ES-I3 (cell line): ENCODE results near the gene SYNPO2.
"Not testable (repeated sequence)": the region's sequence is repeated elsewhere in the genome, so short reads cannot be mapped to it uniquely, and the experiment has no call there.

Experiments used
- H3K36me3 ChIP-seq: 2 replicates; pipeline ENCODE4 v1.6.1; 2013; ENCODE audit warnings: mild to moderate bottlenecking, low read length, control low read depth, moderate library complexity; ENCODE audit not compliant: insufficient read depth
- H3K4me1 ChIP-seq: 2 replicates; pipeline ENCODE4 v1.6.1; 2013; ENCODE audit warnings: mild to moderate bottlenecking, control low read depth, low read length; ENCODE audit not compliant: insufficient read depth
- H3K9ac ChIP-seq: 2 replicates; pipeline ENCODE4 v1.6.1; 2013; ENCODE audit warnings: low read depth, mild to moderate bottlenecking, low read length, moderate library complexity
- H3K9me3 ChIP-seq: 2 replicates; pipeline ENCODE4 v1.6.1; 2013; ENCODE audit warnings: mild to moderate bottlenecking, low read length, moderate library complexity; ENCODE audit not compliant: control insufficient read depth, insufficient read depth

SYNPO2 gene

GRCh38 chr4:118997601-118998000 is 108.9 kb downstream of the SYNPO2 start:
- Histone ChIP-seq H3K9me3 (no peaks in the 10 kb centered on the region), H3K36me3 (no peaks in the 10 kb centered on the region), H3K9ac (no peak overlapping the region), H3K4me1 (peaks cover 12% of the 10 kb centered on the region)

- no peaks in the 10 kb centered on the region for H3K36me3 ChIP-seq
- H3K9ac ChIP-seq: no peak overlapping the region
- peaks cover 16% of the 10 kb centered on the region for H3K4me1 ChIP-seq
- no peaks in the 10 kb centered on the region for H3K9me3 ChIP-seq
These were observed 111.3 kb downstream of the SYNPO2 start for GRCh38 chr4:118999919-119000318.

GRCh38 chr4:119000400-119000799 is 111.7 kb downstream of the SYNPO2 start:
- Histone ChIP-seq H3K9ac (no peak overlapping the region), H3K4me1 (peaks cover 16% of the 10 kb centered on the region), H3K36me3 (no peaks in the 10 kb centered on the region), H3K9me3 (no peaks in the 10 kb centered on the region)

- Histone ChIP-seq H3K4me1 (peaks cover 16% of the 10 kb centered on the region), H3K9me3 (no peaks in the 10 kb centered on the region), H3K36me3 (no peaks in the 10 kb centered on the region), H3K9ac (no peak overlapping the region)
These were observed 113.8 kb downstream of the SYNPO2 start for GRCh38 chr4:119002476-119002875.

GRCh38 chr4:119003001-119003400 is 114.3 kb downstream of the SYNPO2 start:
- not testable (repeated sequence) for H3K9me3 ChIP-seq, H3K36me3 ChIP-seq, H3K9ac ChIP-seq
- H3K4me1 ChIP-seq: peaks cover 16% of the 10 kb centered on the region

GRCh38 chr4:119005928-119006460 is 117.3 kb downstream of the SYNPO2 start:
- Histone ChIP-seq H3K9me3 (no peaks in the 10 kb centered on the region), H3K4me1 (peaks cover 4% of the 10 kb centered on the region; the same call in 1 of the 2 replicates), H3K9ac (no peak overlapping the region), H3K36me3 (no peaks in the 10 kb centered on the region)

- Histone ChIP-seq H3K4me1 (peaks cover under 1% of the 10 kb centered on the region; the same call in 1 of the 2 replicates), H3K9ac (no peak overlapping the region), H3K36me3 (no peaks in the 10 kb centered on the region), H3K9me3 (no peaks in the 10 kb centered on the region)
These were observed 120.1 kb downstream of the SYNPO2 start for GRCh38 chr4:119008761-119009160.

GRCh38 chr4:119010221-119010620 is 121.6 kb downstream of the SYNPO2 start:
- H3K9ac ChIP-seq, H3K36me3 ChIP-seq, H3K9me3 ChIP-seq, H3K4me1 ChIP-seq: not testable (repeated sequence)

- H3K36me3 ChIP-seq: no peaks in the 10 kb centered on the region
- H3K9me3 ChIP-seq: no peaks in the 10 kb centered on the region
- no peaks in the 10 kb centered on the region for H3K4me1 ChIP-seq
- H3K9ac ChIP-seq: no peak overlapping the region
These were observed 122.4 kb downstream of the SYNPO2 start for GRCh38 chr4:119010909-119011606.

GRCh38 chr4:119011607-119011988 is 122.9 kb downstream of the SYNPO2 start:
- H3K4me1 ChIP-seq: no peaks in the 10 kb centered on the region
- H3K9ac ChIP-seq: no peak overlapping the region
- H3K9me3 ChIP-seq: no peaks in the 10 kb centered on the region
- H3K36me3 ChIP-seq: no peaks in the 10 kb centered on the region

- Histone ChIP-seq H3K36me3 (no peaks in the 10 kb centered on the region), H3K4me1 (no peaks in the 10 kb centered on the region), H3K9me3 (no peaks in the 10 kb centered on the region), H3K9ac (no peak overlapping the region)
These were observed 126.0 kb downstream of the SYNPO2 start for GRCh38 chr4:119014658-119015057.

- no peaks in the 10 kb centered on the region; the same call in 1 of the 2 replicates for H3K4me1 ChIP-seq
- H3K36me3 ChIP-seq: no peaks in the 10 kb centered on the region
- H3K9me3 ChIP-seq: no peaks in the 10 kb centered on the region
- H3K9ac ChIP-seq: no peak overlapping the region
These were observed 128.0 kb downstream of the SYNPO2 start for GRCh38 chr4:119016636-119017035.

- Histone ChIP-seq H3K9ac (no peak overlapping the region), H3K36me3 (no peaks in the 10 kb centered on the region), H3K9me3 (no peaks in the 10 kb centered on the region), H3K4me1 (no peaks in the 10 kb centered on the region; the same call in 1 of the 2 replicates)
These were observed 129.0 kb downstream of the SYNPO2 start for GRCh38 chr4:119017636-119018035.

GRCh38 chr4:119020158-119020557 is 131.5 kb downstream of the SYNPO2 start:
- Histone ChIP-seq H3K9me3 (no peaks in the 10 kb centered on the region), H3K4me1 (peaks cover 8% of the 10 kb centered on the region), H3K36me3 (no peaks in the 10 kb centered on the region), H3K9ac (no peak overlapping the region)

GRCh38 chr4:119022520-119022919 is 133.9 kb downstream of the SYNPO2 start:
- H3K9me3 ChIP-seq, H3K9ac ChIP-seq, H3K36me3 ChIP-seq: not testable (repeated sequence)
- peaks cover 17% of the 10 kb centered on the region for H3K4me1 ChIP-seq
